Activated CD4-positive, alpha-beta T cell treated with anti-CD3 and anti-CD28 coated beads for 24 hours (primary cell): Measurements from ENCODE around the gene UGT2B7.
"Not testable (repeated sequence)": the region's sequence is repeated elsewhere in the genome, so short reads cannot be mapped to it uniquely, and the experiment has no call there.

Experiments
- DNase-seq, 2 donors: peaks; one replicate each; pipeline ENCODE4 v3.0.0-alpha.2; 2020; ENCODE audit warnings: low read depth in 2 of 2

The UGT2B7 gene

GRCh38 chr4:69088473-69088872, 7.8 kb upstream of the UGT2B7 start:
- no peak for DNase-seq

- DNase-seq, result no peak
Observed at GRCh38 chr4:69089388-69089787, 6.9 kb upstream of the UGT2B7 start.

- no peak for DNase-seq
Observed at GRCh38 chr4:69092190-69092589, 4.1 kb upstream of the UGT2B7 start.

- no peak for DNase-seq
Observed at GRCh38 chr4:69092980-69093568, 3.2 kb upstream of the UGT2B7 start.

- no peak for DNase-seq
Observed at GRCh38 chr4:69093681-69094080, 2.6 kb upstream of the UGT2B7 start.

- no peak for DNase-seq
Observed at GRCh38 chr4:69095301-69095731, 958 bp upstream of the UGT2B7 start.

GRCh38 chr4:69096810-69097209, 536 bp downstream of the UGT2B7 start:
- no peak for DNase-seq

GRCh38 chr4:69098470-69098869, 2.2 kb downstream of the UGT2B7 start:
- DNase-seq, result no peak

- DNase-seq, result no peak
Observed at GRCh38 chr4:69099910-69100309, 3.6 kb downstream of the UGT2B7 start.

- not testable (repeated sequence) for DNase-seq
Observed at GRCh38 chr4:69102668-69103067, 6.4 kb downstream of the UGT2B7 start.

GRCh38 chr4:69104719-69105275, 8.5 kb downstream of the UGT2B7 start:
- no peak for DNase-seq

GRCh38 chr4:69115151-69115850, 19.0 kb downstream of the UGT2B7 start:
- DNase-seq, result not testable (repeated sequence)

- DNase-seq, result no peak
Observed at GRCh38 chr4:69115851-69116213, 19.6 kb downstream of the UGT2B7 start.

GRCh38 chr4:69116645-69117321, 20.5 kb downstream of the UGT2B7 start:
- DNase-seq, result no peak

GRCh38 chr4:69120870-69121269, 24.6 kb downstream of the UGT2B7 start:
- DNase-seq, result no peak

GRCh38 chr4:69122476-69122875, 26.2 kb downstream of the UGT2B7 start:
- no peak for DNase-seq

GRCh38 chr4:69124941-69125340, 28.7 kb downstream of the UGT2B7 start:
- DNase-seq, result no peak

GRCh38 chr4:69126024-69126423, 29.8 kb downstream of the UGT2B7 start:
- no peak for DNase-seq

- DNase-seq, result no peak
Observed at GRCh38 chr4:69133993-69134392, 37.7 kb downstream of the UGT2B7 start.

GRCh38 chr4:69134471-69134870, 38.2 kb downstream of the UGT2B7 start:
- no peak for DNase-seq

- DNase-seq, result no peak
Observed at GRCh38 chr4:69141320-69141719, 45.0 kb downstream of the UGT2B7 start.

GRCh38 chr4:69147334-69147733, 51.1 kb downstream of the UGT2B7 start:
- no peak for DNase-seq

- DNase-seq, result no peak
Observed at GRCh38 chr4:69154021-69154420, 57.7 kb downstream of the UGT2B7 start.
